HG03039 (cell line): ENCODE results near the gene ANO10.

ENCODE experiments used
- ATAC-seq: cut with Tn5 transposase; IDR thresholded peaks from one replicate; pipeline ENCODE4 v1.9.1; 2021; ENCODE audit warnings: mild to moderate bottlenecking, moderate library complexity; ENCODE audit not compliant: unreplicated experiment

ANO10 gene

DNA sequence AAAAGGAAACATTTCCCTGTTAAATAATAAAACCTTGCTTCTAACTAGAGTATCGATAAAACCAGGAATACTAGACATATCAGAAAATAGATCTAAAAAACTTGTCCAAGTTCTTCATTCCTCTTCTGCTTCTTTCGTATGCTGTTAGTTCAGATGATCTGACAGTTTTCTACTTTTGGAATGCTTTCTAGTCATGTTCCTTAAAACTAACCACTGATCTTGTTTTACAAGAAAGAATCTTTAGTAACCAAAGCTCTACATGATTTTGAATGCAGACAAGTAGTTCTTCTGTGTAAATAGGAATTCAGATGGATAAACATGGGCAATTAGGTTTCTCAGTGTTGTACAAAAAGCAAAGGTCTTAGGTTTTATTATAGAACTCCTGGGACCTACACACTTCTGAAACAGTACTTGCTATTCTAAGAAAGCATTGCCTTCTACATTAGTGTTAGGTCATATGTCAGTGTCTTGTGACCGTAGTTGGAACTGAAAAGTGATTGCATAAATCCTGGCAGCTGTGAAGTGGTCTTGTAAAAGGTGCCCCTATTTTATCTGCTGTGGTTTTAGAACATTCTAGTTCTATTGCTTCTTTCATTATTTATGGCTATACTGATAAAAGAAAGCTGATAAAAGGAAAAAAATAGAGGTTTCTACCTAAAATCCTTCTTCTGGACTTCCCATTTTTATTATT lies 294.8 kb downstream of the ANO10 start:
- ATAC-seq: no peak

DNA sequence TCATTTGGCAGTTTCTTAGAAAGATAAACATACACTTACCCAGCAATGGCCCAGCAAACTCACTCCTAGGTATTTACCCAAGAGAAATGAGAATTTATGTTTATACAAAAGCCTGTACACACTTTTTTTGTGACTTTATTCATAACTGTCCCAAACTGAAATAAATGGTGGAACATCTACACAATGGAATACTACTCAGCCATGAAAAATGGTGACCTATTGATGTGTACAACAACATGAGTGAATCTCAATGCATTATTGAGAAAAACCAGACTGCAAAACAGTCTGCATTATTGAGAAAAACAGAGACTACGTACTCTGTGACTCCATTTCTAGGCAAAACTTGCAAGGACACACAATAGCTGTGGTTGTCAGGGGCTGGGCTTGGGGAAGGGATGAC lies 298.3 kb downstream of the ANO10 start:
- no peak for ATAC-seq

- no peak for ATAC-seq
These were observed 301.5 kb downstream of the ANO10 start for GRCh38 chr3:43320288-43320687.

- no peak for ATAC-seq
These were observed 302.0 kb downstream of the ANO10 start for GRCh38 chr3:43319794-43320193.

DNA sequence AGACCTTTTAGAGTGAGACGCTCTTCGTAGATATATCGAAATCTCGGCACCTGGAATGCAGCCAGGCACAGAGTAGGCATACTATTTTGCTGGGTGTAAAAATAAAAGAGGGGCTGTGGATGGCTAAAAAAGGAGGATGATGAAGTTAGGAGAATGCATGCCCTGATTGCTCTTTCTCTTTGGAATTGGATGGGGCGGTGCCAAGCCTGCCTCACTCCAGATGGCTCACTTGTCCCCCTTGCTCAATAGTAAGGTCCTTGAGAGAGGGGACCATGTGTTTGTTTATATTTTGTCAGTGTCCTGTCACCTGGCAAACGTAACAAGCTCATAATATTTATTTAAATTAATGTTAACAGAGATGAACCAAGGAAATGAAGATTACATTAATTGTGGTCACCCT lies 302.4 kb downstream of the ANO10 start:
- no peak for ATAC-seq

- ATAC-seq: no peak
These were observed 304.1 kb downstream of the ANO10 start for GRCh38 chr3:43317461-43318316.

- no peak for ATAC-seq
These were observed 304.9 kb downstream of the ANO10 start for GRCh38 chr3:43316783-43317460.
